Measurements from ENCODE around the gene SNX25. TPM values are rescaled to one million over a fixed set of nuclear protein-coding genes. Genes with fewer than 3 reads are reported as not detected.
"Not testable (repeated sequence)": the region's sequence is repeated elsewhere in the genome, so short reads cannot be mapped to it uniquely, and the experiment has no call there.

Gene SNX25
- total and polyA plus RNA-seq, 4 donors = 2.8 to 13.9 (median 5.0) TPM

DNA sequence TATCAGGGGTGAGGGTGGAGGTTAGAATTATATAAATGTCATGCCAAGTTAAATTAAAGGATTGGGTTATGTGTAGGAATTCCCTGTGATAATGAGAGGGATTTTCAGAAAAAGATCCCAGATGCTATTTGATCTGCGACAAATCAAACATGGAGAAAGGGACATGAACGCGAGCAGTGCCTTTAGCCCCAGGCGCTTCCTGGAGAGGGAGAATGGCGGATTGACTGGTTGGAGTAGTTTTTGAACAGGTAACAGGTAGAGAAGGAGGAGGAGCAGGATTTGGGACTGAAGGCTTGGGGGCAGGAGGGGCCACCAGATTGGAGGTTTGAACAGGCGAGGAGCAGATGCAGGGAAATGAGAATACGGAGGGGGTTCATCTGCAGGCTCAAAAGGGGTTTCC lies 119.2 kb downstream of the SNX25 start:
- 92% methylated on average over 7 of the region's 7 CpGs for WGBS
- H3K27me3 ChIP-seq (ENCODE audit: control insufficient read depth in 4 of 4, insufficient read depth in 4 of 4, low read length in 3 of 4) = no peaks in the 10 kb centered on the region
- no peaks in the 10 kb centered on the region for H3K9me3 ChIP-seq (ENCODE audit: control insufficient read depth in 4 of 4, low read length in 3 of 4)
- DNase-seq (ENCODE audit: low spot score) = no peak
- TF ChIP-seq YY1 (IDR thresholded peaks at IDR 0.05) (no peak), FOXA1 (IDR thresholded peaks at IDR 0.05) (no peak), RXRA (IDR thresholded peaks at IDR 0.05) (no peak)
- TF ChIP-seq, protein P1, sequence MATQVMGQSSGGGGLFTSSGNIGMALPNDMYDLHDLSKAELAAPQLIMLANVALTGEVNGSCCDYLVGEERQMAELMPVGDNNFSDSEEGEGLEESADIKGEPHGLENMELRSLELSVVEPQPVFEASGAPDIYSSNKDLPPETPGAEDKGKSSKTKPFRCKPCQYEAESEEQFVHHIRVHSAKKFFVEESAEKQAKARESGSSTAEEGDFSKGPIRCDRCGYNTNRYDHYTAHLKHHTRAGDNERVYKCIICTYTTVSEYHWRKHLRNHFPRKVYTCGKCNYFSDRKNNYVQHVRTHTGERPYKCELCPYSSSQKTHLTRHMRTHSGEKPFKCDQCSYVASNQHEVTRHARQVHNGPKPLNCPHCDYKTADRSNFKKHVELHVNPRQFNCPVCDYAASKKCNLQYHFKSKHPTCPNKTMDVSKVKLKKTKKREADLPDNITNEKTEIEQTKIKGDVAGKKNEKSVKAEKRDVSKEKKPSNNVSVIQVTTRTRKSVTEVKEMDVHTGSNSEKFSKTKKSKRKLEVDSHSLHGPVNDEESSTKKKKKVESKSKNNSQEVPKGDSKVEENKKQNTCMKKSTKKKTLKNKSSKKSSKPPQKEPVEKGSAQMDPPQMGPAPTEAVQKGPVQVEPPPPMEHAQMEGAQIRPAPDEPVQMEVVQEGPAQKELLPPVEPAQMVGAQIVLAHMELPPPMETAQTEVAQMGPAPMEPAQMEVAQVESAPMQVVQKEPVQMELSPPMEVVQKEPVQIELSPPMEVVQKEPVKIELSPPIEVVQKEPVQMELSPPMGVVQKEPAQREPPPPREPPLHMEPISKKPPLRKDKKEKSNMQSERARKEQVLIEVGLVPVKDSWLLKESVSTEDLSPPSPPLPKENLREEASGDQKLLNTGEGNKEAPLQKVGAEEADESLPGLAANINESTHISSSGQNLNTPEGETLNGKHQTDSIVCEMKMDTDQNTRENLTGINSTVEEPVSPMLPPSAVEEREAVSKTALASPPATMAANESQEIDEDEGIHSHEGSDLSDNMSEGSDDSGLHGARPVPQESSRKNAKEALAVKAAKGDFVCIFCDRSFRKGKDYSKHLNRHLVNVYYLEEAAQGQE (IDR thresholded peaks at IDR 0.05) = no peak
- TF ChIP-seq, protein P2, sequence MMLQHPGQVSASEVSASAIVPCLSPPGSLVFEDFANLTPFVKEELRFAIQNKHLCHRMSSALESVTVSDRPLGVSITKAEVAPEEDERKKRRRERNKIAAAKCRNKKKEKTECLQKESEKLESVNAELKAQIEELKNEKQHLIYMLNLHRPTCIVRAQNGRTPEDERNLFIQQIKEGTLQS (IDR thresholded peaks at IDR 0.05) = no peak
- peaks cover 0 to 1% (median 0%) of the 10 kb centered on the region in 4 donors for H3K36me3 ChIP-seq (ENCODE audit: control insufficient read depth in 4 of 4, insufficient read depth in 3 of 4, low read depth in 1 of 4, low read length in 3 of 4)
- no peak overlapping the region for H3K4me3 ChIP-seq (ENCODE audit: low read depth in 1 of 3, low read length in 3 of 3)
- no peak overlapping the region for H3K27ac ChIP-seq (ENCODE audit: low read depth in 1 of 2, low read length in 2 of 2)
- no peak overlapping the region for H3K9ac ChIP-seq (ENCODE audit: low read depth in 1 of 2, low read length in 2 of 2)
- H3K4me1 ChIP-seq (ENCODE audit: control insufficient read depth in 4 of 4, insufficient read depth in 4 of 4, low read length in 3 of 4) = no peaks in the 10 kb centered on the region

DNA sequence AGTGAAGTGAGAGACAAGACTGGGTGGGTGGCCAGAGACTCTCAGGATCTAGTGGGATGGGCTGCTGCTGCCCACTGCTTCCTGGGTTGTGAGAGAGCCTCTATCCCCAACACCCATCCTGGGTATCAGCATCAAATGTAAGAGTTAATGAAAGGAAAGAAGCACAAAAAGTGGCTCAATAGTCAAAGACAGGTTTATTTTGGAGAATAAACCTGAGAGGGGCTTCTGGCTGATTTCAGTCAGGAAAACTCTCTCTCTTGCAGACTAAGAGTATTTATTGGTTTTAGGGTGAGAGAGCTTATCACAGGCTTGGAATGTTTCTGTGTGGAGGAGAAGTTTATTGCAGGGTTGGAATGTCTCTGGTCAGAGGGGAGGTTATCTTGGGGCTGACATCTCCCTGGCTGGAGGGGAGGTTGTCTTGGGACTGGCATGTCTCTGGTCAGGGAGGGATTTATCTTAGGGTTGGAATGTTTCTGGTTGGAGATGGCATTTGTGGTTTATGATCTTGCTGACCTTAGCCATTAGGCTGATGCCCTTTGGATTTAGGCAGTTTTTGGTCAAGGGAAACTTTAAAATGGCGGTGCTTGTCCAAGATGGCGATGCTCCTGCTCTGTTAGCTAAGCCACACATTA lies 120.6 kb downstream of the SNX25 start:
- H3K9ac ChIP-seq (ENCODE audit: low read depth in 1 of 2, low read length in 2 of 2); DNase-seq (ENCODE audit: low spot score); H3K4me3 ChIP-seq (ENCODE audit: low read depth in 1 of 3, low read length in 3 of 3); H3K36me3 ChIP-seq (ENCODE audit: control insufficient read depth in 4 of 4, insufficient read depth in 3 of 4, low read depth in 1 of 4, low read length in 3 of 4); H3K27me3 ChIP-seq (ENCODE audit: control insufficient read depth in 4 of 4, insufficient read depth in 4 of 4, low read length in 3 of 4); H3K9me3 ChIP-seq (ENCODE audit: control insufficient read depth in 4 of 4, low read length in 3 of 4); H3K27ac ChIP-seq (ENCODE audit: low read depth in 1 of 2, low read length in 2 of 2); H3K4me1 ChIP-seq (ENCODE audit: control insufficient read depth in 4 of 4, insufficient read depth in 4 of 4, low read length in 3 of 4): not testable (repeated sequence)
- 98% methylated on average over 2 of the region's 2 CpGs for WGBS

DNA sequence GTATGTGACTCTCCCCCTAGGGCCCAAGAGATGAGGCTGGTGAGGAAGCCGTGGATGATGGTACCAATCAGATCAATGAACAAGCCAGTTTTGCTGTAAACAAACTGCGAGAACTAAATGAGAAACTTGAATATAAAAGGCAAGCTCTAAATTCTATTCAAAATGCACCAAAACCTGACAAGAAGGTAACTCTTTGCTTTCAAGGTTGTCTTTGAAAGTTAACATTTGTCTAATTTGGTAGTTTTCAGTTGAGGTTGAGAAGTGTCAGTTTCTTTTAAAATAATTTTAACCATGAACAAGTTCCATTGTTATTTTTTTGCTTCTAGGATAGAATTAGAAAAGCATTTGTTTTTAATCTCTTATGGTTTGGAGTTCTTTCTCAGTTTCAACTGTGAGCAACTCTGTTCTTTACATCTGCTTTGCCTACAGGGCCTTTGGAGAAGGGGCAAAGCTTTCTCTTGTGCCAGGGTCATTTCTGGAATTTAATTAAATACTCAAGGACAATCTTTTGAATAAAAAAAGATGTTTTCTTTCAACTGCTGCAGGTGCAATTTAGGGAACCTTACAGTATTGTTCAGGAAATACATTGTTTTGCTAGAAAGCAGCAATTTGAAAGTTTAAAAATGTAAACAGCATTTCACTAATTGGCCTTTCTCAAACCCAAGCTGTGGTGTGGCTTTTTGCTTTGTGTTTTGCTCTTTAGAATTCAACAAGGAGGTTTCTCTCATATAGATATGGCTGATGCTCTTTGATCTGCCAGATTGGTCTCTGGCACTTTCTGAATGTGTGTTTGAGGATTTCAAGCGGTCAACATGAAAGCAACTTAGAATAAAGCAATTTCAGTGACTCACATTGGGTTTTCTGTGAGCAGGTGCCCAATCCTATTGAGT lies 123.4 kb downstream of the SNX25 start:
- Histone ChIP-seq H3K27ac (ENCODE audit: low read depth in 1 of 2, low read length in 2 of 2) (no peak overlapping the region), H3K4me1 (ENCODE audit: control insufficient read depth in 4 of 4, insufficient read depth in 4 of 4, low read length in 3 of 4) (no peaks in the 10 kb centered on the region), H3K36me3 (ENCODE audit: control insufficient read depth in 4 of 4, insufficient read depth in 3 of 4, low read depth in 1 of 4, low read length in 3 of 4) (peaks cover 0 to 1% (median 0%) of the 10 kb centered on the region in 4 donors), H3K4me3 (ENCODE audit: low read depth in 1 of 3, low read length in 3 of 3) (no peak overlapping the region), H3K27me3 (ENCODE audit: control insufficient read depth in 4 of 4, insufficient read depth in 4 of 4, low read length in 3 of 4) (no peaks in the 10 kb centered on the region), H3K9me3 (ENCODE audit: control insufficient read depth in 4 of 4, low read length in 3 of 4) (no peaks in the 10 kb centered on the region), H3K9ac (ENCODE audit: low read depth in 1 of 2, low read length in 2 of 2) (no peak overlapping the region)
- WGBS = 95% methylated on average over 3 of the region's 3 CpGs
- no peak for DNase-seq (ENCODE audit: low spot score)
- no peak for TF ChIP-seq FOXA1 (IDR thresholded peaks at IDR 0.05)
- TF ChIP-seq, protein P1 (IDR thresholded peaks at IDR 0.05) = no peak
- TF ChIP-seq FOXA2 (IDR thresholded peaks at IDR 0.05) = no peak
- TF ChIP-seq EGR1 (IDR thresholded peaks at IDR 0.05; ENCODE audit: low read depth in 2 of 2) = no peak
- TF ChIP-seq YY1 (IDR thresholded peaks at IDR 0.05) = no peak
- no peak for TF ChIP-seq SP1 (IDR thresholded peaks at IDR 0.05)

All from liver (tissue), 9 donors.